Thyroid gland (tissue), 4 donors: ENCODE results near the gene SUPT5H. TPM values are rescaled to one million over a fixed set of nuclear protein-coding genes. Genes with fewer than 3 reads are reported as not detected.
A peak's percentile ranks its signal among the peaks of the same experiment; 100 is the strongest.

Source experiments
- DNase-seq, 2 donors: peaks; one replicate each; pipeline ENCODE4 v3.0.0-alpha.2; 2019
- H3K27ac ChIP-seq, 3 donors: fragments of 200-600 bp; sonication (generic); 1 replicate in 2 of 3; 2 replicates in 1 of 3; pipeline ENCODE4 v1.5.1; 2016 to 2019; ENCODE audit warnings: mild to moderate bottlenecking in 1 of 3, moderate library complexity in 1 of 3
- H3K27me3 ChIP-seq: fragments of 200-600 bp; sonication (generic); one replicate; pipeline ENCODE4 v1.5.1; 2019
- H3K36me3 ChIP-seq, 2 donors: fragments of 200-600 bp; sonication (generic); one replicate each; pipeline ENCODE4 v1.5.1; 2016 to 2019
- H3K4me1 ChIP-seq, 2 donors: fragments of 200-600 bp; sonication (generic); one replicate each; pipeline ENCODE4 v1.5.1; 2017 to 2019
- H3K4me3 ChIP-seq, 3 donors: fragments of 200-600 bp; sonication (generic); replicated peaks in 1 of 3; 1 replicate in 2 of 3; 2 replicates in 1 of 3; pipeline ENCODE4 v1.5.1; 2016; ENCODE audit warnings: mild to moderate bottlenecking in 1 of 3
- H3K9me3 ChIP-seq: fragments of 200-600 bp; sonication (generic); one replicate; pipeline ENCODE4 v1.5.1; 2017
- CTCF ChIP-seq, 6 experiments: fragments of 200-600 bp in 3 of 6; fragments of 450-650 bp in 3 of 6; sonication (generic) in 3 of 6; IDR thresholded peaks; one replicate each; pipeline ENCODE4 v1.5.1; 2016 to 2019; ENCODE audit warnings: antibody characterized with exemption in 6 of 6, mild to moderate bottlenecking in 2 of 6, inconsistent platforms in 1 of 6, moderate library complexity in 1 of 6
- POLR2A ChIP-seq, 2 donors: fragments of 450-650 bp; IDR thresholded peaks; one replicate each; pipeline ENCODE4 v1.6.1; 2017; ENCODE audit warnings: antibody characterized with exemption in 2 of 2, mild to moderate bottlenecking in 2 of 2, moderate library complexity in 1 of 2
- WGBS, 2 donors: methylation state at CpG; one replicate each; pipeline ENCODE4 v1.1.5; 2017; 5-methylcytosine and 5-hydroxymethylcytosine counted together
- intact Hi-C: fragments of 100-400 bp; cut with DNase I; formaldehyde crosslinking; loops from one replicate; pipeline ENCODE4 v1.15.1; 2023
- total RNA-seq, 4 donors: library from RNA; depleted of rRNA; stranded (reverse); fragments of >200 nt; gene quantifications; one replicate each; pipeline ENCODE4 v1.2.3, GENCODE V29; 2016

Gene SUPT5H
- total RNA-seq, 4 donors from 2014 or later = 93.6 to 203 (median 116) TPM

GRCh38 chr19:39403331-39404312, 41.8 kb upstream of the SUPT5H start:
- no peaks in the 10 kb centered on the region for H3K9me3 ChIP-seq
- 5 to 6% methylated on average over 14 of the region's 43 CpGs for WGBS, 2 donors
- H3K4me1 ChIP-seq = peaks cover 38 to 61% of the 10 kb centered on the region in 2 donors
- peaks cover 11 to 19% of the 10 kb centered on the region in 2 donors for H3K36me3 ChIP-seq
- intact Hi-C loops = no loop called here
- peak overlapping the region in 2 of 3 donors; percentile 48 to 58 for H3K4me3 ChIP-seq
- H3K27me3 ChIP-seq = no peaks in the 10 kb centered on the region
- peak; percentile 99 for DNase-seq
- peak overlapping the region; percentile 99 to 100 (median 100) for H3K27ac ChIP-seq
- TF ChIP-seq POLR2A (IDR thresholded peaks at IDR 0.05) (peak; percentile 76 to 85), CTCF (IDR thresholded peaks at IDR 0.05) (no peak)

DNA sequence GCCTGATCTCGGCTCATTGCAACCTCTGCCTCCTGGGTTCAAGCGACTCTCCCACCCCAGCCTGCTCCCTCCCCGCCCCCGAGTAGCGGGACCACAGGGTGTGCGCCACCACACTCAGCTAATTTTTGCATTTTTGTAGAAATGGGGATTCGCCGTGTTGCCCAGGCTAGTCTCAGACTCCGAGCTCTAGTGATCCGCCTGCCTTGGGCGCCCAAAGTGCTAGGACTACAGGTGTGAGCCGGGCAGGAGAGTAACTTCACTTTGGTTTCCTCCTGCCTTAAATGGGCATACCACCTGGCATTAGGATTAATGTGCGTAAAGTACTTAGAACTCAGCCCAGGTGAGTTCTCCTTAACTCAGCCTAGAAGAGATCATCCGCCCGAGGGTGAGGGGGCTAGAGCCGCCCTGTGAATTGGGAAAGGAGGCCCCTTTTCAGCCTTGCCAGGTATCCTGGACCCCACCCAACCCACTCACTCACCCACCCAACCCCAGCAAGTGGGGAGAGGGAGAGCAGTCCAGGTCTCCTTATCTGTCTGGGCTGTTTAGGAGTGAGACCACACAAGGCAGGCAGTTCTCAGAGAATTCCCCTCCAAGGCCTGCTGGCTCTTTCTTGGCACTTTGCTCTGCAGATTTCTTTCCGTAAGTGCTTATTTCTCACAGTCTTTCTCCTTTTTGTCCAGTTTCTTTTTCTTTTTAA, 40.0 kb upstream of the SUPT5H start:
- Histone ChIP-seq H3K4me3 (peak overlapping the region in 1 of 3 donors; percentile 1), H3K27me3 (no peaks in the 10 kb centered on the region), H3K36me3 (peaks cover 14 to 20% of the 10 kb centered on the region in 2 donors), H3K9me3 (no peaks in the 10 kb centered on the region), H3K4me1 (peaks cover 44 to 49% of the 10 kb centered on the region in 2 donors), H3K27ac (peak overlapping the region; percentile 95 to 100 (median 99))
- DNase-seq = no peak
- intact Hi-C loops = no loop called here
- TF ChIP-seq POLR2A (IDR thresholded peaks at IDR 0.05) (no peak), CTCF (IDR thresholded peaks at IDR 0.05) (no peak)
- WGBS, 2 donors = 89 to 92% methylated on average over 16 to 17 of the region's 17 CpGs

DNA sequence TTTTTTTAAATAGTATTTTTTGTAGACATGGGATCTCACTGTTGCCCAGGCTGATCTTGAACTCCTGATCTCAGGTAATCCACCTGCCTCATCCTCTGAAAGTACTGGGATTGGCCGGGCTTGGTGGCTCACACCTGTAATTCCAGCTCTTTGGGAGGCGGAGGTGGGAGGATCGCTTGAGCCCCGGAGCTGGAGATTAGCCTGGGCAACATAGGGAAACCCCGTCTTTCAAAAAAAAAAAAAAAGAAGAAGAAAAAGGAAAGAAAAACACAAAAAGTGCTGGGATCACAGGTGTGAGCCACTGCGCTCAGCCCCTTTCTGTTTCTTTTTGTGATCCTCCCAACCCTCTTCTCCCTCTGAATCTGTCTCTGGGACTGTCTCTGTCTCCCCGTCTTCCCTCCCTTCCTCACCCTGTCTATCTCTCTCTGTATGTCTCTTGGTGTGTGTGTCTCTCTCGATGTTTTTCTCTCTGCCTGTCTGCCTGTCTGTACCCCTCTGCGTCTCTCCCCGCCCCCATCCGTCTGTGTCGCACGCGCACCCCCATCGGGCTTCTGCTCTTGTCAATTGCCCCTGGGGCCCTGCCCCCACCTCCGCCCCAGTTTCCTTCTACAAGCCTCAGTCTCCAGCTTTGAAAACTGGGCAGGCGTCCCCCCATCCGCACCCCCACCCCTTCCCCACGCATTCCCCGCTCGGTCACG, 39.3 kb upstream of the SUPT5H start:
- no peak for DNase-seq
- TF ChIP-seq POLR2A (IDR thresholded peaks at IDR 0.05) (no peak), CTCF (IDR thresholded peaks at IDR 0.05) (no peak)
- peaks cover 49 to 51% of the 10 kb centered on the region in 2 donors for H3K4me1 ChIP-seq
- intact Hi-C loops = no loop called here
- H3K27ac ChIP-seq = peak overlapping the region; percentile 95 to 100 (median 99)
- WGBS, 2 donors = 20 to 24% methylated on average over 17 to 22 of the region's 22 CpGs
- H3K4me3 ChIP-seq = peak overlapping the region in 2 of 3 donors; percentile 8 to 92
- no peaks in the 10 kb centered on the region for H3K9me3 ChIP-seq
- H3K27me3 ChIP-seq = no peaks in the 10 kb centered on the region
- H3K36me3 ChIP-seq = peaks cover 14 to 20% of the 10 kb centered on the region in 2 donors

DNA sequence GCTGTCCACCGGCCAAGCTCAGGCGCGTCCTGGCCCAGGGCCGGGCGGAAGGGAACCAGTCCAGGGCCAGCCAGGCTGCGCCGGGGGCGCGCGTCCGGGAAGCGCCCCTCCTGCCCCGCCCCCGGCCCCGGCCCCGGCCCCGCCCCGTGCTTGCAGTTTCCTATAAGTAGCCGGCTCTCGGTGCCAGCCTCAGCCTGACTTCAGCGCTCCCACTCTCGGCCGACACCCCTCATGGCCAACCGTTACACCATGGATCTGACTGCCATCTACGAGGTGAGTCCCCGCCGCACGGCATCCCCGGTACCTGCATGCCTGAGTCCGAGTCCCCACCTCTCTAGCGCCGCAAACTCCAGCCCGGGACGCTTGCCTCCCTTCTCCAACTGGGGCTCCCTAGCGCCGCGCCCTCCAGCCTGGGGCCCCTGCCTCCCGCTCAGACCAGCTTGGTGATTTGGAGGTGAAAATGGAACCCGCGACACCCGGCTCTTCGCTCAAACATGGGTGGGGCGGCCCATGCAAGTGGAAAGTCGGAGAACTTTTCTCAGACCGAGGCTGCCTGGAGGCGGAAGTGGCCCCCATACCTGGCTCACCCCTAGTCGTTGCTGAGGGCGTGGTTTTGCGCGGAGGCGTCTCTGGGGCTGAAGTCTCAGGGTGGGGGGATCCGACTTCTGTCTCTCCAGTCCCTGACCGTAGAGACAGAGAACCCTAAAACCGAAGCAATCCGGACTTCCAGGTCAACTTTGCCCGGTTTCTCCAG, 38.5 kb upstream of the SUPT5H start, which contains the start of gene ZFP36:
Gene ZFP36 (plus strand): TSS at position 192 of the 754 bp plus-strand sequence. CDS start 58 bp downstream, at position 250.
- WGBS, 2 donors = 0% methylated on average over 8 to 27 of the region's 56 CpGs

More for the DNA sequence above, 38.5 kb upstream of the SUPT5H start, which contains the start of gene ZFP36:
- Histone ChIP-seq H3K36me3 (peaks cover 14 to 20% of the 10 kb centered on the region in 2 donors), H3K4me1 (peaks cover 49 to 56% of the 10 kb centered on the region in 2 donors), H3K27ac (peak within 1 kb of the TSS; percentile 95 to 100 (median 99)), H3K9me3 (no peaks in the 10 kb centered on the region), H3K27me3 (no peaks in the 10 kb centered on the region), H3K4me3 (peak within 1 kb of the TSS; percentile 23 to 99 (median 92))
- intact Hi-C loops = no loop called here
- TF ChIP-seq POLR2A (IDR thresholded peaks at IDR 0.05) (peak; percentile 97 to 99), CTCF (IDR thresholded peaks at IDR 0.05) (no peak)
- peak; percentile 87 for DNase-seq
